Adrenal gland (tissue), 12 donors: ENCODE data around the gene MLIP. TPM values are rescaled to one million over a fixed set of nuclear protein-coding genes. Genes with fewer than 3 reads are reported as not detected.

ENCODE experiments used
- DNase-seq, 7 donors: peaks; one replicate each; pipeline ENCODE4 v3.0.0-alpha.2; 2019 to 2020
- H3K27ac ChIP-seq, 5 donors: fragments of 200-600 bp; sonication (generic) in 4 of 5; 1 replicate in 3 of 5; 2 replicates in 2 of 5; pipeline versions ENCODE4 v1.5.1 to v1.8.0; 2016 to 2020; ENCODE audit warnings: mild to moderate bottlenecking in 1 of 5
- H3K27me3 ChIP-seq: fragments of 200-600 bp; 2 replicates; pipeline ENCODE4 v1.8.0; 2021
- H3K36me3 ChIP-seq, 2 donors: fragments of 200-600 bp; replicated peaks in 1 of 2; 1 replicate in 1 of 2; 2 replicates in 1 of 2; pipeline versions ENCODE4 v1.5.1 to v1.8.0; 2018 to 2022
- H3K4me1 ChIP-seq, 2 donors: fragments of 200-600 bp; replicated peaks in 1 of 2; 1 replicate in 1 of 2; 2 replicates in 1 of 2; pipeline versions ENCODE4 v1.5.1 to v1.8.0; 2018 to 2021
- H3K4me3 ChIP-seq, 4 donors: fragments of 200-600 bp; sonication (generic) in 3 of 4; one replicate each; pipeline ENCODE4 v1.5.1; 2016 to 2018
- H3K9me3 ChIP-seq, 3 donors: fragments of 200-600 bp; sonication (generic) in 1 of 3; replicated peaks in 1 of 3; 1 replicate in 2 of 3; 2 replicates in 1 of 3; pipeline versions ENCODE4 v1.5.1 to v1.8.0; 2016 to 2021
- POLR2A ChIP-seq, 2 donors: fragments of 450-650 bp; IDR thresholded peaks; one replicate each; pipeline ENCODE4 v1.6.1; 2017; ENCODE audit warnings: antibody characterized with exemption in 2 of 2, mild to moderate bottlenecking in 2 of 2, moderate library complexity in 1 of 2
- WGBS, 4 donors: extraction: QIAGEN DNeasy Blood & Tissue Kit in 2 of 4; methylation state at CpG; one replicate each; pipeline versions ENCODE4 v1.1.5 to v1.1.7; 2013 to 2017; 5-methylcytosine and 5-hydroxymethylcytosine counted together
- intact Hi-C, 2 donors: fragments of 100-400 bp; cut with DNase I; formaldehyde crosslinking; loops; one replicate each; pipeline versions ENCODE4 v1.14.1 to v1.15.0; 2022 to 2023
- polyA plus RNA-seq, 3 donors: library from polyadenylated mRNA; stranded (reverse); fragments of 200-250 nt in 2 of 3; fragments of 350-450 nt in 1 of 3; fragmentation: Illumina TruSeq in 1 of 3; extraction: RNeasy Lipid Tissue Mini Kit (QIAGEN cat#74804) in 1 of 3; gene quantifications; one replicate each; pipeline ENCODE4 v1.2.3, GENCODE V29; 2013 to 2014
- total RNA-seq, 9 donors: library from RNA; depleted of rRNA in 4 of 9; stranded (reverse); fragments of >200 nt in 4 of 9; fragments of 120-200 nt in 1 of 9; fragmentation: NEBNext Ultra II Directional in 1 of 9; extraction: Animal tissue kit (Norgen Biotek cat#: 25700) in 1 of 9; gene quantifications; one replicate each; pipeline versions ENCODE4 v1.1.0 to v1.2.4, GENCODE V29; 2013 to 2023
- TF ChIP-seq, protein P1 (sequence below), 6 experiments: fragments of 450-650 bp in 4 of 6; fragments of 200-600 bp in 2 of 6; sonication (generic) in 1 of 6; IDR thresholded peaks; 1 replicate in 5 of 6; 2 replicates in 1 of 6; pipeline versions ENCODE4 v1.5.1 to v1.8.0; 2016 to 2021; ENCODE audit warnings: antibody characterized with exemption in 6 of 6, mild to moderate bottlenecking in 2 of 6, moderate library complexity in 1 of 6
- donor health status: healthy with polysubstance abuse.
- donor health status: Bipolar disorder and iron deficiency.
- donor health status: DM: yes; HTN: yes; CAD: no.
- donor health status: DM: no; HTN: no; CAD: no.
- donor health status: DM: no; HTN: no; CAD: no.
- donor health status: DM: yes; HTN: yes; CAD: no.

Gene MLIP
- total and polyA plus RNA-seq, 12 donors, result 0.88 to 9.6 (median 5.0) TPM

DNA sequence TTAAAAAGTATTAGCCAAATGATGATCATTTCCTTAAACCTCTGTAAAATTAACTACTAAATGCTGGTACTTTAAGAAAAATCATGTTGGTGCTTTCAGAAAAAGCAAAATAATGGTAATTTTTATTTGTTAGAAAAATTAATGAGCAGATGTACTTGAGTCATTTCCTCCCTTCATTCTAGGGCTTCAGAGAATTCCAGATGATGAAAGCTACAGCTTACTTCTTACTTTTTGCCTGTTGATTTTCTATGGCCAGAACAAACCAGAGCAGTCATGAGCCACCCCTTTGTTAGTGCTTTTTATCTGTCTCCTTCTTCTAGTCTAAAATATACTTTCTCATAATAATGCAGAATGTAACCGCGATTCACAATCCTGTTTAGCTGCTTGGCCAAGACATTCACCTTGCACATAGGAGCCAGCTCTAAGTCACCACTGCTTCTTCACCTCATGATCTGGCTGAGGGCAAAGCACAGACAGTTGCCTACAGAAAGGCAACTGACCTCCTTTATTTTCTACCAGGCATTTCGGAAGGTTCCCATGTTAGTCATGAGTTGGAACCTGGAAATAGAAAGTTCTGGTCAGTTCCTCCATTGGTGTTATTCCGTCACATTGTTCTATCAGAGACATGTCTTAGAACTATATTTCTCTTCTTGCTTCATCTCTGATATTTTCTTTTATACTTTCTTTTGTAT is 153.5 kb downstream of the MLIP start:
- WGBS, 4 donors, result 85 to 97% (median 94%) methylated on average over 4 of the region's 4 CpGs
- H3K9me3 ChIP-seq, result no peaks in the 10 kb centered on the region
- H3K36me3 ChIP-seq, result no peaks in the 10 kb centered on the region
- no peaks in the 10 kb centered on the region for H3K4me1 ChIP-seq
- no peak for TF ChIP-seq POLR2A (IDR thresholded peaks at IDR 0.05)
- TF ChIP-seq, protein P1, sequence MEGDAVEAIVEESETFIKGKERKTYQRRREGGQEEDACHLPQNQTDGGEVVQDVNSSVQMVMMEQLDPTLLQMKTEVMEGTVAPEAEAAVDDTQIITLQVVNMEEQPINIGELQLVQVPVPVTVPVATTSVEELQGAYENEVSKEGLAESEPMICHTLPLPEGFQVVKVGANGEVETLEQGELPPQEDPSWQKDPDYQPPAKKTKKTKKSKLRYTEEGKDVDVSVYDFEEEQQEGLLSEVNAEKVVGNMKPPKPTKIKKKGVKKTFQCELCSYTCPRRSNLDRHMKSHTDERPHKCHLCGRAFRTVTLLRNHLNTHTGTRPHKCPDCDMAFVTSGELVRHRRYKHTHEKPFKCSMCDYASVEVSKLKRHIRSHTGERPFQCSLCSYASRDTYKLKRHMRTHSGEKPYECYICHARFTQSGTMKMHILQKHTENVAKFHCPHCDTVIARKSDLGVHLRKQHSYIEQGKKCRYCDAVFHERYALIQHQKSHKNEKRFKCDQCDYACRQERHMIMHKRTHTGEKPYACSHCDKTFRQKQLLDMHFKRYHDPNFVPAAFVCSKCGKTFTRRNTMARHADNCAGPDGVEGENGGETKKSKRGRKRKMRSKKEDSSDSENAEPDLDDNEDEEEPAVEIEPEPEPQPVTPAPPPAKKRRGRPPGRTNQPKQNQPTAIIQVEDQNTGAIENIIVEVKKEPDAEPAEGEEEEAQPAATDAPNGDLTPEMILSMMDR (IDR thresholded peaks at IDR 0.05), result no peak
- no peak for DNase-seq
- no peaks in the 10 kb centered on the region for H3K27me3 ChIP-seq
- no peak overlapping the region for H3K27ac ChIP-seq
- intact Hi-C loops, result loop anchor here in 1 of 2 donors (10.0 kb wide), 1 partner anchor 280 kb away; no protein-coding TSS in a partner anchor
- no peak overlapping the region for H3K4me3 ChIP-seq

GRCh38 chr6:54266400-54266923 is 155.2 kb downstream of the MLIP start:
- 73 to 82% (median 78%) methylated on average over 5 of the region's 5 CpGs for WGBS, 4 donors
- Histone ChIP-seq H3K27ac (no peak overlapping the region), H3K27me3 (no peaks in the 10 kb centered on the region), H3K9me3 (no peaks in the 10 kb centered on the region), H3K36me3 (no peaks in the 10 kb centered on the region), H3K4me3 (no peak overlapping the region), H3K4me1 (no peaks in the 10 kb centered on the region)
- intact Hi-C loops, result loop anchor here in 1 of 2 donors (10.0 kb wide), 1 partner anchor 282 kb away; no protein-coding TSS in a partner anchor
- no peak for DNase-seq
- TF ChIP-seq POLR2A (IDR thresholded peaks at IDR 0.05), result no peak
- TF ChIP-seq, protein P1 (IDR thresholded peaks at IDR 0.05), result no peak

GRCh38 chr6:54267798-54268197 is 156.6 kb downstream of the MLIP start:
- no peaks in the 10 kb centered on the region for H3K4me1 ChIP-seq
- no peak overlapping the region for H3K27ac ChIP-seq
- intact Hi-C loops, result loop anchor here in 1 of 2 donors (10.0 kb wide), 1 partner anchor 283 kb away; no protein-coding TSS in a partner anchor
- peak; percentile 24 to 73 (median 30) for DNase-seq
- no peaks in the 10 kb centered on the region for H3K27me3 ChIP-seq
- H3K36me3 ChIP-seq, result no peaks in the 10 kb centered on the region
- no peak overlapping the region for H3K4me3 ChIP-seq
- H3K9me3 ChIP-seq, result no peaks in the 10 kb centered on the region
- TF ChIP-seq, protein P1 (IDR thresholded peaks at IDR 0.05), result peak; percentile 27 to 65 (median 52)
- TF ChIP-seq POLR2A (IDR thresholded peaks at IDR 0.05), result no peak
- WGBS, 4 donors, result 46 to 51% (median 47%) methylated on average over 2 of the region's 2 CpGs

DNA sequence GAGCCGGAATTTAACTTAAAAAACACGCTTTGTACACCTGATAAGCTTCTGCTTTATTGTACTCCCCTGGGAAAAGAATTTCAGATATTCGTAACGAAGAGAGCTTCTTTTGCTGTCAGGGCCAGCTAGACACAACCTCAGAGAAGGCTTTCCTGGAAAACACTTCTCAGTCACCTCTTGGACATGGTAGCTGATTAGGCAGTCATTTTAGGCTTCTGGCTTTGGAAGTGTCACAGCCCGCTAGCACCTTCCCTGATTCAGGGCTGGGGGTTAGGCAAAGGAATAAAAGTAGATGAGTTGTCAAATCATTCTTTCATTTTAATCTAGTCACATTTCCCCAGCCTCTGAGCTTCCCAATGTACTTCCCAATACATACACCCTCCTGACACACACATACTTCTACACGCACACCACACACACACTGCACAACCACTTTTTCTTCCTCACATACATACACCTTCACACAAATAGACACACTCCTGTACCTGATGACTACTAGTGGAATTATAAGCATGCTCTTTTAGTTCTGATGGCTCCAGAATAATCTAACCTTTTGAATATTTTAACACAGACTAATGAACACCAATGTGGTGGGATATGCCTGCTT is 162.1 kb downstream of the MLIP start:
- TF ChIP-seq POLR2A (IDR thresholded peaks at IDR 0.05), result no peak
- TF ChIP-seq, protein P1 (IDR thresholded peaks at IDR 0.05), result no peak
- no peak for DNase-seq
- Histone ChIP-seq H3K4me1 (no peaks in the 10 kb centered on the region), H3K4me3 (no peak overlapping the region), H3K9me3 (no peaks in the 10 kb centered on the region), H3K27ac (no peak overlapping the region), H3K27me3 (no peaks in the 10 kb centered on the region), H3K36me3 (no peaks in the 10 kb centered on the region)
- 92 to 95% (median 93%) methylated on average over 6 of the region's 6 CpGs for WGBS, 4 donors
- intact Hi-C loops, result no loop called here
